ENCODE measurements around the gene ETV4. TPM values are rescaled to one million over a fixed set of nuclear protein-coding genes. Genes with fewer than 3 reads are reported as not detected.
A peak's percentile ranks its signal among the peaks of the same experiment; 100 is the strongest.

Gene ETV4
- total RNA-seq, 6 donors from 2014 or later = 2.8 to 5.2 (median 3.4) TPM

DNA sequence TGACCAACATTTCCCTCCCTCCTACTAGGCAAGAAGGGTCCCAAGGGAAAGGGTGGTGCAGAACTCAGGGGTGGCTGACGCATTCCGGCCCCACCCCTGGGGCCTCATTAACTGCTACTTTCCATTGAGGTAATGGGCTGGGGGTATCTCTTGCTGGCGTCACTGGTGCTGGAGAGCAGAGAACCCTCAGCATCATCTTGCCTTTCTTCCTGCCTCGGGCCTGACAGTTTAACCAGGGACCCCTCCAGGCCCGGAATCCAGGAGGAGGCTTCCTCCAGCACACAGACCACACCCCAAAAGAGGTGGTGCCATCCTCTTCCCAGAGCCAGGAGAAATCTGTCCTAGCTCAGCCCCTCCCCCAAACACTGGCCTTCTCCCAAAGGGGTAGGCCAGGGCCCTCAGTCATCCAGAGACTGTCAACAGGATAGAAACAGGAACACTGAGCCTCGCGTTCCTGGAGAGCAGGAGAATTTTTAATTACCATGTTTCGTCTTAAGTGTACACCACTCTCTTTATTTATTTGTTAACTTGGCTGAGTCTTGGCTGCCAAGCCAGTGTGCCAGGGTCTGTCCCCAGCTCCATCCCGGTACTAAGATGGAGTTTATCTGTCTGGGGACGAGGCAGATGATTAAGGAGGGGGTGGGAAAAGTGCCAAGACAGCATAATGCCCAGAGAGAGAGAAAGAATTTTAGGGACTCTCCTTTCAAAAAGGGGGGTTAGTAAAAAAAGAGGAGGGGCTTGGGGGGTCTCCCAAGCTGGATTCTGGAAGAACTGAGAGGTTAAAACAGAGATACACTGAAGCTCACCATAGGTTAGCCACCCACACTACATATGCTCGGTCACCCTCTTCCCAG is 5.1 kb downstream of the ETV4 start:
- 61 to 69% methylated on average over 10 to 11 of the region's 11 CpGs for WGBS, 2 donors
- no peaks in the 10 kb centered on the region for H3K36me3 ChIP-seq
- DNase-seq (no peak), ATAC-seq (ENCODE audit: low FRiP score in 2 of 2) (no peak)
- H3K27ac ChIP-seq = no peak overlapping the region
- H3K4me1 ChIP-seq = peaks cover 17 to 19% (median 18%) of the 10 kb centered on the region in 4 donors
- H3K27me3 ChIP-seq = peaks cover 0 to 3% (median 1%) of the 10 kb centered on the region in 4 donors
- no peak overlapping the region for H3K4me3 ChIP-seq
- no peaks in the 10 kb centered on the region for H3K9me3 ChIP-seq
- TF ChIP-seq, protein P1, sequence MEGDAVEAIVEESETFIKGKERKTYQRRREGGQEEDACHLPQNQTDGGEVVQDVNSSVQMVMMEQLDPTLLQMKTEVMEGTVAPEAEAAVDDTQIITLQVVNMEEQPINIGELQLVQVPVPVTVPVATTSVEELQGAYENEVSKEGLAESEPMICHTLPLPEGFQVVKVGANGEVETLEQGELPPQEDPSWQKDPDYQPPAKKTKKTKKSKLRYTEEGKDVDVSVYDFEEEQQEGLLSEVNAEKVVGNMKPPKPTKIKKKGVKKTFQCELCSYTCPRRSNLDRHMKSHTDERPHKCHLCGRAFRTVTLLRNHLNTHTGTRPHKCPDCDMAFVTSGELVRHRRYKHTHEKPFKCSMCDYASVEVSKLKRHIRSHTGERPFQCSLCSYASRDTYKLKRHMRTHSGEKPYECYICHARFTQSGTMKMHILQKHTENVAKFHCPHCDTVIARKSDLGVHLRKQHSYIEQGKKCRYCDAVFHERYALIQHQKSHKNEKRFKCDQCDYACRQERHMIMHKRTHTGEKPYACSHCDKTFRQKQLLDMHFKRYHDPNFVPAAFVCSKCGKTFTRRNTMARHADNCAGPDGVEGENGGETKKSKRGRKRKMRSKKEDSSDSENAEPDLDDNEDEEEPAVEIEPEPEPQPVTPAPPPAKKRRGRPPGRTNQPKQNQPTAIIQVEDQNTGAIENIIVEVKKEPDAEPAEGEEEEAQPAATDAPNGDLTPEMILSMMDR (IDR thresholded peaks at IDR 0.05) = no peak
- TF ChIP-seq POLR2A (IDR thresholded peaks at IDR 0.05) = no peak
- TF ChIP-seq POLR2AphosphoS5 (IDR thresholded peaks at IDR 0.05) = no peak
- no peak for TF ChIP-seq EP300 (IDR thresholded peaks at IDR 0.05)

DNA sequence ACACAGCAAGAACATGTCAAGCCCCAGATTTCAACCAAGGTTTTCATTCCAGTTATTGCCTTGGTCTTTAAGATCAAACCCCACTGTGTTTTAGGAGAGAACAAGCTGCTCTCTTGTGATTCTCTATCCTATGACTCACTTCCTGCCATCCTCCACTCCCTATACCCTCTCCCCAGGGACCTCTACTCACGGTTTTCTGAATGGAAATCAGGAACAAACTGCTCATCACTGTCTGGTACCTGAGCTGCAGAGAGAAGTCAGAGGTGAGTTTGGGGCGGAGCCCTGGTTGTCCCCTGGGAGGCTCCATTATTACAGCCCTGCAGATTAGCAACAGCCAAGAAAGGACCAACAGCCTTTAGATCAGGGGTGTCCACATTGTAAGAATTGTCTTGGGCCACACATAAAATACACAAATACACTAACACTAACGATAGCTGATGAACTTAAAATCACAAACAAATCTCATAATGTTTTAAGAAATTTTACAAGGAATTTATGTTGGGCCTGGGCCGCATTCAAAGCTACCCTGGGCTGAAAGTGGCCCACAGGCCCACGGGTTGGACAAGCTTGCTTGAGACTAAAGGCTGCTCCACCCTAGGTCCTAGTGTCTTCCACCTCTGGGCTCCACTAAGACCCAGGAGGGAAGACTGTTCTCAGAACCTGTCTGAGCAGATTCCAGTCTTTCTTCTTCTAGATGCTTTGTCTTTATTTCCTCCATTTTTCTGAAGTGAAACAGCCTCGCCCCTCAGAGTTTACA is 9.7 kb downstream of the ETV4 start:
- Histone ChIP-seq H3K36me3 (no peaks in the 10 kb centered on the region), H3K27me3 (no peaks in the 10 kb centered on the region), H3K4me1 (no peaks in the 10 kb centered on the region), H3K27ac (no peak overlapping the region), H3K4me3 (no peak overlapping the region), H3K9me3 (no peaks in the 10 kb centered on the region)
- ATAC-seq (ENCODE audit: low FRiP score in 2 of 2) (peak in 1 of 2 donors; percentile 22), DNase-seq (no peak)
- TF ChIP-seq POLR2AphosphoS5 (IDR thresholded peaks at IDR 0.05) (no peak), POLR2A (IDR thresholded peaks at IDR 0.05) (no peak), EP300 (IDR thresholded peaks at IDR 0.05) (no peak)
- TF ChIP-seq, protein P1 (IDR thresholded peaks at IDR 0.05) = no peak
- 86 to 89% methylated on average over 6 of the region's 6 CpGs for WGBS, 2 donors

- TF ChIP-seq POLR2A (IDR thresholded peaks at IDR 0.05) = no peak
- TF ChIP-seq EP300 (IDR thresholded peaks at IDR 0.05) = no peak
- TF ChIP-seq, protein P1 (IDR thresholded peaks at IDR 0.05) = no peak
- TF ChIP-seq POLR2AphosphoS5 (IDR thresholded peaks at IDR 0.05) = no peak
Observed at GRCh38 chr17:43534909-43535308, 11.2 kb downstream of the ETV4 start.

GRCh38 chr17:43533699-43534098 is 12.4 kb downstream of the ETV4 start:
- Histone ChIP-seq H3K9me3 (no peaks in the 10 kb centered on the region), H3K27me3 (no peaks in the 10 kb centered on the region), H3K4me1 (peaks cover 13 to 16% (median 15%) of the 10 kb centered on the region in 4 donors), H3K4me3 (no peak overlapping the region), H3K36me3 (no peaks in the 10 kb centered on the region), H3K27ac (no peak overlapping the region)
- no peak for ATAC-seq (ENCODE audit: low FRiP score in 2 of 2)
- WGBS, 2 donors = 97 to 100% methylated on average over 2 to 4 of the region's 4 CpGs
- TF ChIP-seq, protein P1 (IDR thresholded peaks at IDR 0.05) = no peak
- TF ChIP-seq POLR2A (IDR thresholded peaks at IDR 0.05) (no peak), POLR2AphosphoS5 (IDR thresholded peaks at IDR 0.05) (no peak), EP300 (IDR thresholded peaks at IDR 0.05) (no peak)
- no peak for DNase-seq

More at GRCh38 chr17:43534909-43535308, 11.2 kb downstream of the ETV4 start:
- Histone ChIP-seq H3K36me3 (no peaks in the 10 kb centered on the region), H3K27me3 (no peaks in the 10 kb centered on the region), H3K4me3 (no peak overlapping the region), H3K9me3 (no peaks in the 10 kb centered on the region), H3K4me1 (peaks cover 11 to 13% (median 12%) of the 10 kb centered on the region in 4 donors), H3K27ac (no peak overlapping the region)
- ATAC-seq (ENCODE audit: low FRiP score in 2 of 2) = no peak
- no peak for DNase-seq
- WGBS, 2 donors = 89 to 92% methylated on average over 5 of the region's 5 CpGs

Measured in upper lobe of left lung (tissue), 6 donors.